GM23248 (cell line): ENCODE data around the gene AKR1A1.

Experiments used
- EZH2 ChIP-seq: fragments of 200-600 bp; sonication (generic); IDR thresholded peaks from 2 replicates; pipeline ENCODE4 v1.6.1; 2018; ENCODE audit warnings: antibody characterized with exemption, mild to moderate bottlenecking; ENCODE audit not compliant: insufficient read depth, poor library complexity, severe bottlenecking
- EZH2phosphoT487 ChIP-seq: fragments of 200-600 bp; sonication (generic); IDR thresholded peaks from 2 replicates; pipeline ENCODE4 v1.6.1; 2018; ENCODE audit warnings: antibody characterized with exemption, moderate library complexity, mild to moderate bottlenecking, low read depth; ENCODE audit not compliant: insufficient read depth

GRCh38 chr1:45570631-45571030 lies 20.0 kb downstream of the AKR1A1 start:
- TF ChIP-seq EZH2: no peak
- TF ChIP-seq EZH2phosphoT487: no peak
